Right lung (tissue), 5 donors: ENCODE results near the gene VCAN. TPM values are rescaled to one million over a fixed set of nuclear protein-coding genes. Genes with fewer than 3 reads are reported as not detected.

ENCODE experiments used
- polyA plus RNA-seq, 5 donors: library from polyadenylated mRNA; unstranded; fragments of 120-200 nt; gene quantifications; one replicate each; pipeline versions ENCODE4 v1.2.1 to v1.2.3, GENCODE V29; 2013; ENCODE audit warnings: inconsistent platforms in 1 of 5, low replicate concordance in 1 of 5; ENCODE audit not compliant: insufficient read length in 5 of 5, insufficient read depth in 1 of 5

Gene VCAN
- polyA plus RNA-seq, 5 donors: 371 to 590 (median 512) TPM

Other genes with a start within 250 kb of the VCAN start
- gene HAPLN1, start 249.1 kb downstream of the VCAN start, polyA plus RNA-seq: 1 to 10 TPM in 4 of 5 donors, under 1 TPM in 1; 0.88 to 3.2 (median 2.7) TPM